SU-DHL-6 (cell line): ENCODE results near the gene SH3PXD2B.

Experiments used
- EZH2phosphoT487 ChIP-seq: fragments of 200-600 bp; sonication (generic), shearing (Covaris generic); conservative IDR thresholded peaks from 2 replicates; pipeline ENCODE4 v1.6.1; 2018; ENCODE audit warnings: mild to moderate bottlenecking, antibody characterized with exemption, low read length, moderate library complexity, mixed read lengths
- TF ChIP-seq, protein P1 (sequence below): fragments of 200-600 bp; sonication (generic); IDR thresholded peaks from one replicate; pipeline ENCODE4 v1.5.1; 2017; ENCODE audit warnings: antibody characterized with exemption, mild to moderate bottlenecking, low read length, moderate library complexity; ENCODE audit not compliant: insufficient read depth, poor library complexity, severe bottlenecking

DNA sequence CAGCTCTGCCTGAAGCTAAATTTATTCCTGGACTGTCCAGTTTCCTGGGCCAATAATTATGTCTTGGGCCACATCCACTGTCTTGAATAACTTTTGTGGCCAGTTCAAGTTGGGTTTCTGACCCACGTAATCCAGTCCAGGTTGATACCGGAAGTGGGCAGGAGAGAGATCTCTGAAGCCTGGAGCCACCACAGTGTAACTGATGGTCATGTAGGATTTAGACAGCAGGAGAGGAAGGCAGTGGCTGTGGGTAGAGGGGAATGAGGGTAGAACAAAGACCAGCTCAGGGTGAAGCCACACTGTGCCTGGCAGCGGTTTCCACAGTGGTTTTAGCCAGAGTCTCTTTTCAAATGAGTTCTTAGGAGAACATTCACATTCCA is 30.2 kb downstream of the SH3PXD2B start:
- TF ChIP-seq, protein P1, sequence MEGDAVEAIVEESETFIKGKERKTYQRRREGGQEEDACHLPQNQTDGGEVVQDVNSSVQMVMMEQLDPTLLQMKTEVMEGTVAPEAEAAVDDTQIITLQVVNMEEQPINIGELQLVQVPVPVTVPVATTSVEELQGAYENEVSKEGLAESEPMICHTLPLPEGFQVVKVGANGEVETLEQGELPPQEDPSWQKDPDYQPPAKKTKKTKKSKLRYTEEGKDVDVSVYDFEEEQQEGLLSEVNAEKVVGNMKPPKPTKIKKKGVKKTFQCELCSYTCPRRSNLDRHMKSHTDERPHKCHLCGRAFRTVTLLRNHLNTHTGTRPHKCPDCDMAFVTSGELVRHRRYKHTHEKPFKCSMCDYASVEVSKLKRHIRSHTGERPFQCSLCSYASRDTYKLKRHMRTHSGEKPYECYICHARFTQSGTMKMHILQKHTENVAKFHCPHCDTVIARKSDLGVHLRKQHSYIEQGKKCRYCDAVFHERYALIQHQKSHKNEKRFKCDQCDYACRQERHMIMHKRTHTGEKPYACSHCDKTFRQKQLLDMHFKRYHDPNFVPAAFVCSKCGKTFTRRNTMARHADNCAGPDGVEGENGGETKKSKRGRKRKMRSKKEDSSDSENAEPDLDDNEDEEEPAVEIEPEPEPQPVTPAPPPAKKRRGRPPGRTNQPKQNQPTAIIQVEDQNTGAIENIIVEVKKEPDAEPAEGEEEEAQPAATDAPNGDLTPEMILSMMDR, result no peak
- no peak for TF ChIP-seq EZH2phosphoT487
